G401.6 (cell line): ENCODE measurements around the gene RGS8.

Experiments used
- FAIRE-seq: peaks from 2 replicates; lab custom pipeline; 2012; peaks lifted over from hg19 to GRCh38; lab: Jason Lieb, UNC

RGS8 gene

DNA sequence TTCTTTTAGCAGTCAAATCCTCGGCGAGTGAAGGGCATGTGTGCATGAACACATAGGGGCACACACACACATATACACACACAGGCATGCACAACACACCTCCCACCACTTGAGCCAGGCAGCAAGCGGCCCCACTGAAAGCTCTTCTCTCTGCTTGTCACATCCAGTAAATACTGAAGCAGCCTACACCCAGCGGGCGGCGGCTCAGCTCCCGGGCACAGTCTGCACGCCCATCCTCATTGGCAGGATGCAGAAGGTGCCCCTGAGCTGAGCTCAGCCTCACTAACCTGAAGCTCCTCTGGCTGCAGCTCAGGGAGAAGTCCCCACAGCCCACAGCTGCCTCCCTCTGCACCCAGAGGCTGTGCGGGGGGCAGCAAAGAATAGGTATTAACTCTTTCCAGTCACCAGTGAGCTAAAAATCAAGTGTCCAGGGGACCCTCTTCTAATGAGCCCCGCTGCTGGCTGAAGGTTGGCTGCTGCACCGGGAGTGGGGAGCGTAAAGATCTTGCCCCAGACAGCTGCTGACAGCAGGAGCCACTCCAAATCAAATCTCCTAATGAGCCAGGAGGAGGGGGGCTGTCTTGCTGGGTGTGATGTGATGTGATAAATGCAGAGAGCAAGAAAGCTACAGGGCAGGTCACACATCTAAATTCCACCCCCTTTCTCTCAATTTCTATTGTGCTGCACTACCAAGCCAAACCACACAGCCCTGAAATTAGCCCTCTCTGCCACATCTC is 12.5 kb downstream of the RGS8 start:
- no peak for FAIRE-seq

DNA sequence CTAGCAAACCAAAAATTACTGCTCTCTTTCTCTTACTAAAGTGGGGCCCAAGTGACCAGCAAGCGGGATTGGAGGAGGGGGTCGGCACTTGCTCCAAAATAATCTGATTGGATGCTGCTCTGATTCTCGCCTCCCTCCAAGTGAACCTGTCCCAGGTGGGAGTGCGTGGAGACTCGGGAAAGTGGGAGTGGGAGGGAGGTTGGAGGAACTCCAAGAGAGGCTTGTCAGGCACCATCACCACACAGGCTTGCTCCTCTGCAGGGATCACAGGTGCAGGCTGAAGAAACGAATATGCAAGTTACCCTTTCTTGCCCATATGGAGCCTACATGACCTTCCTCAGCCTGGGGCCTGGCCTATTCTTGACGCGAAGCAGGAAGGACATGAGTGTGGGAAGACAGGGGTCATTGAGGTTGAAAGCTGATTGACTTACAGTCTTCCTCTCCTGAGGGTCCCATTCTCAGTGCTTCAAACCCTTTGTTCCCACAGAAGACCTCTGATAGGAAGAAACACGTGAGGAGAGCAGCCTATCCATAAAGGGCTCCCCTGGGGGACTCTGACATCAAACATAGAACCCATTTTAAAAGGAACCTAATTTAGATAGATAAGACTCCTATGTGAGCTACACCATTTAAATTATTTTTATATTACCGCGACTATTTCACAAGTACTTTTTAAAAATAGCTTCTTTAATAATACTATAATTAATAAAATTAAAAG is 14.2 kb downstream of the RGS8 start:
- no peak for FAIRE-seq

DNA sequence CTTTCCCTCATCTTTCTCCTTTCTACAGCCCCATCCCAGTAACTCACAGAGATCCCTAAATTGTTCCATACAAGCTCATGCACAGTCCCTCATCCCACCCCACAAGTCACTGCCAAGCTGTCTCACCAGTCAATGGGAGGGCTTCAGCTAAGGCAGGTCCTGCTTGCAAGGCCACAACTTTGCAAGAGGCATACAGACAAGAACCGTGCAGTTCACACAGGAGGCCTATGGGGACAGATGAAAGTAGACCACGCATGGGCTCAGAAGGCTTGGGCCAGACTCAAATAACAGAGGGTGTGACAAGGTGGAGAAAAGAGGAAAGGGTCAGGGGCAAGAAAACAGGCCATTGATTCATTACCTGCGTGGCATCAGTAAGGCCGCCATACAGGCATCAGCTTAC is 15.1 kb downstream of the RGS8 start:
- FAIRE-seq = no peak

DNA sequence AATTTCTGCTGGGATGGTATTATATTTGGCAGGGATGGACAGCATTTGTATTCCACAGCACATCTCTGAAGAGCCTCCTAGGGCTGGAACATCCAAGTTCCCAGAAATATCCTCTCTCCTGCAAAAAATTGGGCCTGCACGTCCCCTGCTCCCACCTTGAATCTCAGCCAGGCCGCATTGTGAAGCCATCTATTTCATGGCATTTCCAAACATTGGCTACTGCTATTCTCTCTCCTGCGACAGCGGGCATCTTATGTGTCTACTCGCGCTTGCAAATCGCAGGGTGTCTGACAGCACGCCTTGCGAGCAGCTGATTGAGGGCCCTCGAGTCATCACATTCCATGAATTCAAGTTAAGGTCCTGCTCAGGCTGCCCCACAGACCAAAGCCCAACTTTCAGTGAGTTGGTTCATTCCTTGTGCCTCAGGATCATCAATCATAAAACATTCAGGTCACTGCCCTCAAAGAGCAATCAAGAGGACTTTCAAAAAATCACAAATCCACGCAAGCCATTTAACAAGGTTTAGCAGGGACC is 15.8 kb downstream of the RGS8 start:
- FAIRE-seq = no peak

DNA sequence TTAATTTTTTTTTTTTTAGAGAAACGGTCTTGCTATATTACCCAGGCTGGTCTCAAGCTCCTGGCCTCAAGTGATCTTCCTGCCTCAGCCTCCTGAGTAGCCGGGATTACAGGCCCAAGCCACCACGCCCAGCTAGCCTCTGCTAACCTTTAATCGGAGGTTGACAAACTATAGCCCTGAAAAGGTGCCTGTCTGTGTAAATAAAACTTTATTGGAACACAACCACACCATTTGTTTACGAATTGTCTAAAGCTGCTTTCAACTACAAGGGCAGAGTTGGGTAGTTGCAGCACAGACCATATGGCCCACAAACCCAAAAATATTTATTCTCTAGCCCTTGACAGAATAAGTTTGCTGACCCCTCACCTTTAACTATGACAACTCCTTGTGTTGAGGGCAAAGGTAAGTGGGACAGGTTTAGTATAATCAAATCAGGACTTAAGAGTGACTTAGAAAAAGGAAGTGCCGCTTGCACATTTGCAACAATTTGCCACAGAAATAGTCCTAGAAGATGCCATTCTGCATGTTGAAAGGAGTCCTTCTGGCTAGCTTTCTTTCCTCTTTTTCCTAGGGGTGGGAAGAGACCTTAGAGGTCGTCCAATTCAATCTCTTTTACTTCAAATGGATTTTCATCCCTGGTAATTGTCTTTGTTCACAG is 16.4 kb downstream of the RGS8 start:
- FAIRE-seq = no peak

DNA sequence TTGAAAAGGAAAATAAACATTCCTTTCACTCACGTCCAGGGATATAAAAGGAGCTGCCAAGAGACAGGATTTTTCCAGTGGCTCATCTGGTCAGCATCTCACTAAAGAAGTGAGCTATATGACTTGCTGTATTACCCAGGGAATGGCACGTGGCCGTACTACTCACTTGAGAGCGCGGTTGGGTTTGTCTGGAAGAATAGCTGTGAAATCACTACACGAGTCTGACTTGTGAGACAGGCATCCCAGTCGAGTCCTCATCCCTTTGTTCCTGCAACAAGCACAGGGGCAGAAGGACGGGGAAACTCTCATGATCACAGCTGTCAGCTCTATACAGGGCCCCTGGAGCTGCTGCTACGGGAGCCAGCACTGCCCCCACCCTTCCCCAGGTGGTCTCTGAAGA is 17.7 kb downstream of the RGS8 start:
- FAIRE-seq = no peak

DNA sequence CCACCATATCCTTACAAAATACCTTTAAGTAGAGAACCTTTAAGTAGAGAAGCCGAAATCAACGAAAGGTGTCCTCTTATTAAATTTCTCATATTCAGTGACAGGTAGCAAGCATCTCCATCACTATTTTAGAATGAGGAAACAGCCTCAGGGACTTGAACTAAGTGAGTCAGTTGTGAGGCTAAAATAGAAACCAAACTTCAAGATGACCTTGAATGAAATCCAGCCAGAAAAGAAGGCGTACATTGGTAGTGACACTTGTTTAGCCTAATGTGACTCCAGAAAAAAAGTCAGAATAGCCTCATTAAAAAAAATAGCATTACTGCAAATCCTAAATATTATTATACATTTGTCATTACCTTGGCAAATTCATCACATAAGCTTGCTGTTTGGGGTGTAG is 20.1 kb downstream of the RGS8 start:
- FAIRE-seq = no peak

DNA sequence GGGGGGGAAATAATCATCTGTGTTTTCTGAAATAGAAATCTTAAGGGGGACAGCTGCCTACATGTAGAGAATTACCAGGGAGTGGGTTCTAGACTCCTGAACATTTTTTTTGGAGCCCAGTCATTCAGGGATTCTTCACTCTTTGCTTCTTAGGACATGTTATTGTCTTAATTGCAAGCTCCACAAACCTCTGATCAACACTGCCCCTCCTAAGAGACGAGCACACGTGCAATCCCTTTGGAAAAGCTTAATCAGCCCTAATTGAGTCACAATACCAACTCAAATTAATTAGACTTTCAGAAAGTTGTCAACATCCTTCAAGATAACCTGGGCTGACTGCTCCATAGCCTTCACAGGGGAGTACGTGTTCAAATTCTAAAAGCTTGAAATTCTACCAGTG is 21.4 kb downstream of the RGS8 start:
- FAIRE-seq = no peak

DNA sequence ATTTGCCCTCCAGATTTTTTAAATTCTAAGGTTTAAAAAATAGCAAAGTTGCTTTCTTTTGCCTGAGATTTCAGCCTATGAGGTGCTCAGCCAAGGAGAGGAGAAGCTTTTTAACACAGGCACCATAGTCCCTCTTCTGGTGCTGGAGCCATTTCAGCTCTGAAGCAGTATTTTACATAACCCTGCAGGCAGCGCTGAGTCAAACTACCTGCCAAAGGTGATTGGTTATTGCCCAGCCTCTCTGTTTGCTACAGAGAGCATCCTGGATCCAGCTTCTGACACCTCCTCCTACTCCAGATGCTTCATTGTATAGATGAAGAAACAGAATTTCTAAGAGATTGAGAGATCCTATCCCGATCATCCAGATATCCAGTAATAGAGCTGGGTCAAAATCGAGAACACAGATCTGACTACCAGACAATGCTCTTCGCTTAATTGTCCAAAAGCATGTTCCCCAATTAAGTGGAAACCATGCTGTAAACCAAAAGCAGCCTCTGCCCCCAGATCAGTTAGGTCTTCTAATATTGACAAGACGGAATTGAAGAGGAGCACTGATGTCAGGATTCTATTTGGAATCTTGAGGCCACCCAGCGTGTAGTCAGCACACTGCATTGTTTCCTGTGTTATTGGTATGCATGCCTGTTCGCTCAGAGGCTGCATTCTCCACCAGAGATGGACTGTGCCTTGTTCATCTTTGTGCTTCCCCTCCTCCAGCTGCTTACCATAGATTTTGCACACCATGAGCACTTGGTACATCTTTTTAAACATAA is 22.1 kb downstream of the RGS8 start:
- FAIRE-seq = no peak

DNA sequence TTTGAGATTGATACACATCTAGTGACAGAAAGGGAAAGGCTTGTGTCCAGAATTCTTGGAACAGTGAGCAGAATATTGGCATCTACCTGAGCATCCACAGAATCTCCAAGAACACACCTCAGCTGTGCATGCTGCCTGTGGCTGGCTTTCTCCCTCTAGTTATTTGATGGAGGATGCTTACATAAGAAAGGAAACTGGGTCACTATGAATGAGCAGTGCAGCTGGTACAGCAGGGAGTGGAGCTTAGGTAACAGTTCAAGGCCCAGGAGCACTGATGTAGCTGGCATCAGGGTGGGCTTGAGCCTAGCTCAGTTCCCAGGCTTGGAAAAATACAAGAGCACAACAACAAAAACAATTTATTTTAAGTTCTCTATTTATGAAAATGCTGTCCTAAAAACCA is 26.3 kb downstream of the RGS8 start:
- FAIRE-seq = no peak

DNA sequence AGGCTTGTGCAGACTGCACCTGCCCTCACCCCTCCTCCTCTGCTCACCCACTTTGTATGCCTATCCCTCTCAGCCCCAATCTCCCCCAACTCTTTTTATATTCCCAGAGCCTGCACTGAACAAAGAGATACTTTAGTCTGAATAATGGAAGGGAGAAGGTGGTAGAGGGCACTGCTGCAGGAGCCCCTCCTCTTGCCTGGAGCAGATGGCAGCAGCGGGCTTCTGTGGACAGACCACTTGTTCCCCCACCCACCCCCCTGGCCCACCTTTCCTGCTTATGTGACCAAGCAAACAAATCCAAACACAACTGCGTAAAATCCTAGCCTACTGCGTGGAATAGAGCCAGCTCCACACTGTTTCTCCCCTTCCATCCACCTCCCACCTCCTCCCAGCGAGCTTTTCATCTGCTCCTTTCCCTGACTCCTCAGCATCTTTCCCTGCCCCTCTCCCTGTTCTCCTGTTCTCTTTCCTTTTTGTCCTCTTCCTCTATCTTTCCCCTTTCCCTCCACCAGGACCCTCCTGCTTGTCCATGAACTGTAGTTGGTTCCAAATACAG is 27.5 kb downstream of the RGS8 start:
- no peak for FAIRE-seq

DNA sequence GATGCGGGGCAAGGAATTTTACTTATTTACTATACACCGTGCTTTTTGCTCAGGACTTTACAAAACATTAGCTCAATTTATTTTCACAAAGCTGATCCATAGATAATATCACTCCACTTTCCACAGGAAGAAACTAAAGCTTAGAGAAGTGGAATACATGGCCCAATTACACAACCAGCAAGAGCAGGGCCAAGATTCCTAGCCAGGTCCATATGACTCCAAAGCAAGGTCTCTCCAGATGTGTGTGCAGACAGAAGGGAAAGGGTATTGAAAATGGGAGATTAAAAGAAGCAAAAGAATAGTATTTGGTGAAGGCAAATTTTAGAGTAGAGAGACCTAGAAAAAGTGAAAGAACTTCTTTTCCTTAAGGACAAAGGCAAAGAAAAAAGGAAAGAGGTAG is 30.4 kb downstream of the RGS8 start:
- FAIRE-seq = no peak

DNA sequence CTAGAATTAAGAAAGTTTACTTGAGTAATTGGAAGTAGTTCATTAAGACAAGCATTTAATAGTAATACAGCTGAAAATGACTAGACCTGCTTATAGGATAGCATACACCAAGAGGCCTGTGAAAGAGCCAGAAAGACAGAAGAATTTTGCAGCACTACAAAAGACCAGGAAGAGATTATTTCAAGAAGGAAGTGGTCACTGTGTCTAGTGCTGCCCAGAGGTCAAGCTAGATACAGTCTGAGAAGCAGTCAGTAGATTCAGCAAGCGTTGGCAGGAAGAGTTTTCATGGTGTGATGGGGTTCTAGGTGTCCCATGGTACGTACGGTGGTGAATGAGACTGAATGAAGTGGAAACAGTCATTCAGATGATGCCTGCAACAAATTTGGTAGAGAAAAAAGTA is 31.5 kb downstream of the RGS8 start:
- no peak for FAIRE-seq

DNA sequence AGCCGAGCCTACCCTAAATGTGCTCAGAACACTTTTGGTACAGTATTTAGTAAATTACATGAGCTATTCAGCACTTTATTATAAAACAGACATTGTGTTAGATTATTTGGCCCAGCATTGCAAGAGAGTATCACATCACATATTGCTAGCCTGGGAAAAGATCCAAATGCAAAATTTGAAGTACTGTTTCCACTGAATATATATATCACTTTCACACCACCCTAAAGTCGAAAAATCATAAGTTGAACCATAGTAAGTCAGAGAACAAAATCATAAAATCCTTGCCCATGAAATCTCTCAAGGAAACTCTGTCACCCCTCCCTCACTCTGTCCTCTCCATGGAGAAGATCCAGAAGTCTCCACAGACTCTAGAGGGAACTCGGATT is 33.1 kb downstream of the RGS8 start:
- FAIRE-seq = no peak

DNA sequence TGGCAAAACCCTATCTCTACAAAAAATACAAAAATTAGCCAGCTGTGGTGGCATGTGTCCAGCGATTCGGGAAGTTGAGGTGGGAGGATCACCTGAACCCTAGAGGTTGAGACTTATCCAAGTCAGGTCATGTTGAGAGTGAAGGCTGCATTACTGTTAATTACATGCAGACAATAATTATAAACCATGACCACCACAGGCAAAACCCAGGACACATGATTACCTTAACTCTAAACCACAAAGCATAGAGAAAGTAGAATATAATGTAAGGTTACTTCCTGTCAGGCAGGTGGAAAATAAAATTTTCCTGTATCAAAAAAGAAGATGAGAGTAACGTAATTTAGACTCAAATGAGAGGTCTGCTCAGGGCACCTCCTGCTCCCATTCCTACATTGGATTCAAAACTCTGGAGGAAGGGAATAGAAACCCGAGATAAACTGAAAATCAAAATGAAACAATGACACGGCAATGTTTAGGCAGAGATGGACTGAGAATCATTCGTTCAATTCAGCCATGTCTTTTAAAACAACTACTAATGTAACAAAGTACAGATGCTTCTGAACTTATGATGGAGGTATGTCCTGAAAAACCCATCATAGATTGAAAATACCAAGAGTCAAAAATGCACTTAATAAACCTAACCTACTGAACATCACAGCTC is 33.6 kb downstream of the RGS8 start:
- no peak for FAIRE-seq

DNA sequence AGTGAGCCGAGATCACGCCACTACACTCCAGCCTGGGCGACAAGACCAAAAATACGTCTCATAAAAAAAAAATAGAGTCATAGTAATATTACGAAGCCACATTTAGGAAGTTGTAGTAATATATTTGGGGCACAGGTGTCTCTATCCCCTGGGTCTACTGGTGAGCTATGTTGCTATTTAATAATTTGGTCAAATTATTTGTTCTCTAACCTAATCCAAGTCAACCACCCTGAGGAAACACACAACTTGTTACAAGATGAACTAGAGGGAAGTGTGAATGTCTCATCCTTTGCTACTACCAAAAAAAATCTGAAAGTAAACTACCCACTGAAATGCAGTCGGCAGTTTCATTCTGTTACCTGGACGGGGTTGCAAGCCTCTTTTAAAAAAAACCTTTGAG is 35.3 kb downstream of the RGS8 start:
- FAIRE-seq = no peak

DNA sequence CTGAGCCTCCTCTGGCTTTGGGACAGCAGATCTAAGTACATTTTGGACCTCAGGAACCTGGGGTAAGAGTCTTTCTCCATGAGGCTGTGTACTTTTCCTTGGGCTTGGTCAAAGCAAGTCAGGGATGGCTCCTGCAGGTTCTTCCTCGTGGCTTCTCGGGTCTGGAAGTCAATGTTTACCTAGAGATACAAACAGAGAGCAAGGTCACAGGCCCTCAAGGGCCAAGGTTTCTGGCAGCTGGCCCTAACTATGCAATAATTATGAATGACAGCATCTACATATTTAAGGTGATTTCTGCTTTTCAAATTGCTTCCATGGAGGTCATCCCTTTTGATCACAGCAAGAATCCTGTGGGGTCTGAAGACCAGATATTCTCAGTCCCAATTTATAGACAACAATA is 37.6 kb downstream of the RGS8 start:
- FAIRE-seq = no peak

DNA sequence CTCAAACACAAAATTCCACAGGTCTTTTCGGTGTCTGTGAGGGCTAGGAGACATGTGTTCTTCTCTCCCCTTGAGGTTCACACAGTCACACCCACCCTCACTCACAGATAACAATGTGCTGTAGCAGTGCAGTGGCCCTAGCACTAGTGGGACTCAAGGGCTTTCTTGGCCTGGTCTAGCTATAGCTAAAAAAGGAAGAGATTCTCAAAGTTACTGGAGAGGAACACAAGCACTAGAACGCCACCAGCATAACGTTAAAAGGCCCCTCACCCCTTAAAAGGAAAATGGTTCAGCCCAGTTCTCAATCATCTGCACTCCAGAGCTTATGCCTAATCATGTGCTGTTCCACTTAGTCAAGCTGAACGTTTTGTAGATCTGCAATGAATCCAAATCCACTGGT is 39.5 kb downstream of the RGS8 start:
- FAIRE-seq = no peak

DNA sequence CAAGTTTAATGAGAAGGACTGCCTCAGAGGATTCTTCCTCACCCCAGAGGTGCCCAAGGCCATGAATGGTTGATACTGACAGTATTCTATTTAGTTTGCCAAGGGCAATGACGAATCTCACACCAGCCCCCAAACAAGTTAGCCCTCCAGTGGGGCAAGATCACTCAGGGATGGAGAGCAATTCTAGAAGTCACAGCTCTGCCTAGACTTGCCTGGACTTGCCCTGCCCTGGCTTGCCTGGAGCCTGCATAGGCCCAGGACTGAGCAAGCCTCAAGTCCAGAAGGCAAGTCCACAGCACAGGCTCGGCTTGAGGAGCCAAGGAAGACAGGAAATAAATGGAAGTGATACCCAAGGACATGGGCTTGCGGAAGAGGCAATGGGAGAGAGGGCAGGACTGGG is 40.7 kb downstream of the RGS8 start:
- FAIRE-seq = no peak

DNA sequence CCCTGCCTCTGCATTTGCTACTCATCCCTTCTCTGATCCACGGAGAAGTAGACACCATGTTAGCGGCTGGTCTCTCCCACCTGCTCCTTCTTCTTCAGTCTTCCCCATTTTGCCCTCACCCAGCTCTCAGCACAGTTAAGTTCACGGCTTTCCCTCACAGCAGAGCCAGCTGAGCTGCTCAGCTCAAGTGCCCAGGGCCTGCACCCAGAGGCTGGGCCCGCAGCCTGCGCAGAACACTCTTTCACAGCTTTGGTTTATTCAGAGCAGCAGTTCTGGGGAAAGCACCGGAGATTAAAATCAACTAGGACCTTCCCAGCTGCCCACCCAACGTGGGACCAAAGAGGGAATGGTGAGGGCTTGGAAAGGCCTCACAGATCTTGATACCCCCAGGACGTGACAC is 41.9 kb downstream of the RGS8 start:
- FAIRE-seq = no peak

DNA sequence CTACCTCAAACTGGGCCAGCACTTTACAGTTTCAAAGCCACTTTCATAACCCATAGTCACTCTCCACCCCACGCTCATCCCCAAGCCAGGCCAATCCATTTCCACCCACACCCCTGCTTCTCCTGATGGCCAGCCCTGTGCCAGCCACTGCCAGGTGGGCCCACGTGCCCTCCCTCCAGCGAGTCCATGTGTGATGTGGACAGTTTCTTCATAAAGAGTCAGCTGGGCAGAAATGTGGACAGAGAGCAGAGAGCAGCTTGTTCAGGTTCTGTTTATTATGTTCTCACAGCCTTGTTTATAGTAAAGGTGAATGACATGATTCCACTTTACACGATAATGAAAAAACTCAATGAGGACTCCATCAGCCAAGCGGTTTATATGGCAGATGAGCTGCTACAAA is 42.8 kb downstream of the RGS8 start:
- FAIRE-seq = no peak

DNA sequence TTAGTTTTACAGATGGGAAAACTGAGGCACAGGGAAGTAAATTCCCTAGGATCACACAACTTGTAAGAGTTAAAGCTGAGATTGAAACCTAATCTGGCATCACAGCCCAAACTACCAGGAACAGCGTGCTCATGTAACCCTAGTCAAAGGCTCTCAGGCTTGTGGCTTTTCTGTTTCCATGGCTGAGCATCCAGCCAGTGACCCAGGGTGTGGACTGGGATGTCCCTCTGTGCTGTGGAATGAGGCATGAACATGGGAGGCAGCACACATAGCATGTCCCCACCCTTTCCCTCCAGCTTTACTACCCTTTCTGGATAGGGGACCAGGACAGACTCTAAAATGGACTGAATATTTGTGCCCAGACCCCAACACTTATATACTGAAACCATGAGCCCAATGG is 45.1 kb downstream of the RGS8 start:
- no peak for FAIRE-seq
